Gastrocnemius medialis (tissue), 4 donors: Measurements from ENCODE around the gene RGS1. TPM values are rescaled to one million over a fixed set of nuclear protein-coding genes. Genes with fewer than 3 reads are reported as not detected.

ENCODE experiments used
- ATAC-seq, 2 donors: fragments of 150-250 bp; one replicate each; pipeline ENCODE4 v1.9.1; 2016
- DNase-seq, 2 donors: peaks; one replicate each; pipeline ENCODE4 v3.0.0-alpha.2; 2019
- H3K27ac ChIP-seq, 4 donors: fragments of 200-600 bp; sonication (generic); 1 replicate in 1 of 4; 2 replicates in 3 of 4; pipeline ENCODE4 v1.5.1; 2016 to 2018; ENCODE audit warnings: mild to moderate bottlenecking in 2 of 4, moderate library complexity in 1 of 4
- H3K27me3 ChIP-seq, 3 donors: fragments of 200-600 bp; sonication (generic) in 2 of 3; 1 replicate in 1 of 3; 2 replicates in 2 of 3; pipeline versions ENCODE4 v1.5.1 to v1.6.0; 2016 to 2019; ENCODE audit warnings: mild to moderate bottlenecking in 1 of 3, moderate library complexity in 1 of 3
- H3K36me3 ChIP-seq, 2 donors: fragments of 200-600 bp; sonication (generic) in 1 of 2; one replicate each; pipeline ENCODE4 v1.5.1; 2017 to 2018
- H3K4me1 ChIP-seq, 2 donors: fragments of 200-600 bp; sonication (generic) in 1 of 2; one replicate each; pipeline ENCODE4 v1.5.1; 2016 to 2017; ENCODE audit warnings: mild to moderate bottlenecking in 2 of 2
- H3K4me3 ChIP-seq, 4 donors: fragments of 200-600 bp; sonication (generic) in 3 of 4; 1 replicate in 1 of 4; 2 replicates in 3 of 4; pipeline ENCODE4 v1.5.1; 2016 to 2019; ENCODE audit warnings: mild to moderate bottlenecking in 2 of 4
- H3K9me3 ChIP-seq, 3 donors: fragments of 200-600 bp; sonication (generic) in 2 of 3; 1 replicate in 1 of 3; 2 replicates in 2 of 3; pipeline ENCODE4 v1.5.1; 2016 to 2019
- CTCF ChIP-seq, 5 experiments: fragments of 450-650 bp in 3 of 5; fragments of 200-600 bp in 2 of 5; sonication (generic) in 2 of 5; IDR thresholded peaks in 4 of 5; conservative IDR thresholded peaks in 1 of 5; 1 replicate in 4 of 5; 2 replicates in 1 of 5; pipeline ENCODE4 v1.5.1; 2016 to 2019; ENCODE audit warnings: antibody characterized with exemption in 5 of 5, mild to moderate bottlenecking in 3 of 5, moderate library complexity in 3 of 5
- POLR2A ChIP-seq, 2 donors: fragments of 450-650 bp; IDR thresholded peaks; one replicate each; pipeline ENCODE4 v1.6.1; 2017; ENCODE audit warnings: antibody characterized with exemption in 2 of 2, mild to moderate bottlenecking in 2 of 2, moderate library complexity in 2 of 2
- in situ Hi-C, 4 donors: fragments of 200-750 bp; cut with MboI; loops; one replicate each; pipeline versions ENCODE4 v1.15.0 to v1.8.0; 2017; ENCODE audit warnings: low sequenced_read_pairs in 4 of 4
- intact Hi-C: fragments of 100-400 bp; cut with DNase I; formaldehyde crosslinking; loops from one replicate; pipeline ENCODE4 v1.15.1; 2023; ENCODE audit warnings: low total_unique reads
- total RNA-seq, 4 donors: library from RNA; depleted of rRNA; stranded (reverse); fragments of >200 nt; gene quantifications; one replicate each; pipeline versions ENCODE4 v1.1.0 to v1.2.3, GENCODE V29; 2016

The RGS1 gene
- total RNA-seq, 4 donors from 2014 or later = 1.0 to 4.9 (median 3.5) TPM

DNA sequence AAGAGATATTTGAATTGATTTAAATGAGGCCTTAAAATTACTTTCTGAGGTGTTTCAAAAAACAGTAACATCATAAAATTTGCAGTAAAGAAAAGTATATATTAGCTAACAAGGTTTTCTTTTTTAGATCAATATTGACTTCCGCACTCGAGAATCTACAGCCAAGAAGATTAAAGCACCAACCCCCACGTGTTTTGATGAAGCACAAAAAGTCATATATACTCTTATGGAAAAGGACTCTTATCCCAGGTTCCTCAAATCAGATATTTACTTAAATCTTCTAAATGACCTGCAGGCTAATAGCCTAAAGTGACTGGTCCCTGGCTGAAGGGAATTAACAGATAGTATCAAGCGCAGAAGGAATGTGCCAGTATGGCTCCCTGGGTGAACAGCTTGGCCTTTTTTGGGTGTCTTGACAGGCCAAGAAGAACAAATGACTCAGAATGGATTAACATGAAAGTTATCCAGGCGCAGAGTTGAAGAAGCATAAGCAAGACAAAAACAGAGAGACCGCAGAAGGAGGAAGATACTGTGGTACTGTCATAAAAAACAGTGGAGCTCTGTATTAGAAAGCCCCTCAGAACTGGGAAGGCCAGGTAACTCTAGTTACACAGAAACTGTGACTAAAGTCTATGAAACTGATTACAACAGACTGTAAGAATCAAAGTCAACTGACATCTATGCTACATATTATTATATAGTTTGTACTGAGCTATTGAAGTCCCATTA lies 3.6 kb downstream of the RGS1 start:
- H3K9me3 ChIP-seq = no peaks in the 10 kb centered on the region
- ATAC-seq = no peak
- intact Hi-C loops = no loop called here
- H3K27ac ChIP-seq = no peak overlapping the region
- DNase-seq = no peak
- in situ Hi-C loops = no loop called here
- no peaks in the 10 kb centered on the region for H3K36me3 ChIP-seq
- H3K4me3 ChIP-seq = no peak overlapping the region
- TF ChIP-seq POLR2A (IDR thresholded peaks at IDR 0.05) = no peak
- no peak for TF ChIP-seq CTCF (IDR thresholded peaks at IDR 0.05 in 4 of 5, conservative IDR thresholded peaks at IDR 0.05 in 1 of 5)
- H3K4me1 ChIP-seq = no peaks in the 10 kb centered on the region
- H3K27me3 ChIP-seq = no peaks in the 10 kb centered on the region

GRCh38 chr1:192580351-192580962 lies 4.9 kb downstream of the RGS1 start:
- H3K27ac ChIP-seq = no peak overlapping the region
- no peaks in the 10 kb centered on the region for H3K9me3 ChIP-seq
- in situ Hi-C loops = loop anchor here in 1 of 4 donors (10.0 kb wide), 1 partner anchor 106 kb away; no protein-coding TSS in a partner anchor
- ATAC-seq (no peak), DNase-seq (no peak)
- intact Hi-C loops = no loop called here
- no peaks in the 10 kb centered on the region for H3K4me1 ChIP-seq
- TF ChIP-seq CTCF (IDR thresholded peaks at IDR 0.05 in 4 of 5, conservative IDR thresholded peaks at IDR 0.05 in 1 of 5) (no peak), POLR2A (IDR thresholded peaks at IDR 0.05) (no peak)
- no peaks in the 10 kb centered on the region for H3K27me3 ChIP-seq
- H3K4me3 ChIP-seq = no peak overlapping the region
- no peaks in the 10 kb centered on the region for H3K36me3 ChIP-seq

DNA sequence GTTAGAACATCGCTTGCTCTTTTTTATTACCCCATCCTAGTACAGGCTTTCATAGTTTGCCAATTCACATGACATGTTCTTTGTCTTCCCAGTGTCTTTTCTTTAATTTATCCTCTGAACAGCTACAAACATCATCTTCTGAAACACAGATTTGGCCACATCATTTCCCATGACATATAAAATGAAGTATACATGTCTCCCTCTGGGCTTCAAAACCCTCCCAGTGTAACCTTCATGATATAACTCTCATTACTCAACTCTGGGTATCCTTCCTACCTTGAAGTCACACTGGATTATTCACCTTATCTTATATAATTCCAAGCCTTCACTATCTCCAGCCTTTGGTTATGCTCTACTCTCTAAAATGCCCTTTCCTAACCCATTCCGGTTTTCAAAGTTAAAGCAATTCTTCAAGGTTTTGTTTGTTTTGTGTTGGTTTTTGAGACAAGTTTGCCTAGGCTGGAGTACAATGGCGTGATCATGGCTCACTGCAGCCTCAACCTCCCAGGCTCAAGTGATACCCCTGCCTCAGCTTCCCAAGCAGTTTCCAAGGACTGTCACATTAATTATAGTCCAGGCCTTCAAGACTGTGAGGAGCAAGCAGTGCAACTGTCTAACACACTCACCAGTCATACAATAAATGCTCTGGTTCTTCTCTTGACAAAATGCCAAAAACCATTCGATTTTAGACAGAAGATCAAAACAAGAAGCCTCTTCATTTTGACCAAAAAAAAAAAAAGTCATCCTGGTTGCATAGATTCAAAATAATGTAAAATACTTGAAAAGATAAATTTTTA lies 5.8 kb downstream of the RGS1 start:
- Histone ChIP-seq H3K36me3 (no peaks in the 10 kb centered on the region), H3K27ac (no peak overlapping the region), H3K27me3 (no peaks in the 10 kb centered on the region), H3K4me1 (no peaks in the 10 kb centered on the region), H3K4me3 (no peak overlapping the region), H3K9me3 (no peaks in the 10 kb centered on the region)
- TF ChIP-seq CTCF (IDR thresholded peaks at IDR 0.05 in 4 of 5, conservative IDR thresholded peaks at IDR 0.05 in 1 of 5) = no peak
- no peak for TF ChIP-seq POLR2A (IDR thresholded peaks at IDR 0.05)
- intact Hi-C loops (no loop called here), in situ Hi-C loops (loop anchor here in 1 of 4 donors (10.0 kb wide), 1 partner anchor 107 kb away; no protein-coding TSS in a partner anchor)
- no peak for DNase-seq
- ATAC-seq = no peak

DNA sequence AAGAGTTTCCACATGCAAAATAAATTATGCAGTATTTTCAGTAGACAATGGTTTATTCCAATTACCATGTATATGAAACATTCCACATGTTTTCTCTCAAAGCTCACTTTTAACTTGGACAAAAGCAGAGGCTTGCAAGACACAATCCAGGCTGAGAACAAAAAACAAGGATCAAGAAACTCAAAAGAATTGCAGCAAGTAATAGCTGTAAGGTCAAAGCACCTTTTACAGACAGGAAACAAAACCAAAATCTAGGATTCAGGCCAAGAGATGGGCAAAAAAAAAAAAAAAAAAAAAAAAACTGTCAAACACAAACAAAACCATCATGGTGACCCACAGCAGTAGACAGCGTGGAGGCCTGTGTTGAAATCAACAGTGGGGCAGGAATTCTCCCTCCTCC lies 9.3 kb downstream of the RGS1 start:
- no peak for TF ChIP-seq POLR2A (IDR thresholded peaks at IDR 0.05)
- no peak for TF ChIP-seq CTCF (IDR thresholded peaks at IDR 0.05 in 4 of 5, conservative IDR thresholded peaks at IDR 0.05 in 1 of 5)
- no peaks in the 10 kb centered on the region for H3K9me3 ChIP-seq
- in situ Hi-C loops (loop anchor here in 1 of 4 donors (10.0 kb wide), 1 partner anchor 110 kb away; no protein-coding TSS in a partner anchor), intact Hi-C loops (no loop called here)
- ATAC-seq (no peak), DNase-seq (no peak)
- no peaks in the 10 kb centered on the region for H3K36me3 ChIP-seq
- H3K4me3 ChIP-seq = no peak overlapping the region
- H3K4me1 ChIP-seq = no peaks in the 10 kb centered on the region
- H3K27ac ChIP-seq = no peak overlapping the region
- no peaks in the 10 kb centered on the region for H3K27me3 ChIP-seq
